ENCODE measurements around the gene ZMYND11. TPM values are rescaled to one million over a fixed set of nuclear protein-coding genes. Genes with fewer than 3 reads are reported as not detected.
"Not testable (repeated sequence)": the region's sequence is repeated elsewhere in the genome, so short reads cannot be mapped to it uniquely, and the experiment has no call there.

Gene ZMYND11
- polyA plus RNA-seq, 1 donor: 119 TPM

DNA sequence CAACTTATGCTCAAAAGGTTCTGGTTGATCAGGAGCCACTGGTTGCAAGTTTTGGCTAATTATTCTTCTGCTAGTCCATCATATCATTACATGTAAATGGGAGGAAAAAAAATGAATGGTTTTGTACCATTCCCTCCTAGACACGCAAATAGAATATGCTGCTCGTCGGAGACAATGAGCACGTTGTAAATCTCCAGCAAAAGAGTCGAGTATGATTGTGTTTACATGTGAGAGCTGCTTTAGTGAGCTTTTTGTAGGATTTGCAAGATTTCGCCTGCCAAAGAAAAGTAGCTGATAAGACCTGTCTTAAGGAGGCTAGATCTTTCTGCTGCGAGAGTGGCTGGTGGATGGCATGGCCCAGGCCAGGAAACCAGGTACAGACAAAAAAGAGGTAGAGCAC lies 109.0 kb downstream of the ZMYND11 start:
- DNase-seq: no peak

DNA sequence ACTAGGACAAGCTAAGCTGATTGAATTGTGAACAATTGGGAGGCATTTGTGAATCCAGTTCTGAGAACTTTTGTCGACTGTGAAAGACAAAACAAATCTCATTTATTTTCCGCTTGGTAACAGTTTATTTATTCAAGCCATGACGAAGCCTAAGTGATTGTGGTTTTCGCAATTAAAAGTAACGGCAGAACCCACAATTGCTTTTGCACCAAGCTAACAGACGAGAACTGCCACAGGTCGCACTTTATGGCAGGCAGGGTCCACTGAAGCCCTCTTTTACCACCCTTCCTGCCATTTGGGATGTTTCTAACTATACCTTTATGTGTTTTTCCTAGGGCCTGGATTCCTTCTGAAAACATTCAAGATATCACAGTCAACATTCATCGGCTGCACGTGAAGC lies 111.2 kb downstream of the ZMYND11 start:
- DNase-seq: no peak

DNA sequence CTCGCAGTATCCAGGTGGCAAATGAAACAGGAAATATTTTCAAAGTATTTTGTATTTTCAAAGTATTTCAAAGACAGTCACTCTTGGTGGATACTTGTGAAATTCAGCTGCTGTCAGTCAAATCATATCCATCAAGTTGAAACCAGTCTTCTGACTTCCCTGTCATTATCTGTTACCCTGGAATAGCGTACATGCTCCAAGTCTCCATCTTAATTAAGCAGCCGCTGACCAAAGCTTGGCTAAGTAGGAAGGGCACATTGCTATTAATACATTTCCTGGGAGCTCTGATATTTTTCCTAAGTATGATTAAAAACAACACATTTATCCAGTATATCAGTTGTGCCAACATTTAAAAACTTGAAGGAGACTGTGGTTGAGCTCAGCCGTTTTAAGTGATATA lies 112.2 kb downstream of the ZMYND11 start:
- no peak for DNase-seq

DNA sequence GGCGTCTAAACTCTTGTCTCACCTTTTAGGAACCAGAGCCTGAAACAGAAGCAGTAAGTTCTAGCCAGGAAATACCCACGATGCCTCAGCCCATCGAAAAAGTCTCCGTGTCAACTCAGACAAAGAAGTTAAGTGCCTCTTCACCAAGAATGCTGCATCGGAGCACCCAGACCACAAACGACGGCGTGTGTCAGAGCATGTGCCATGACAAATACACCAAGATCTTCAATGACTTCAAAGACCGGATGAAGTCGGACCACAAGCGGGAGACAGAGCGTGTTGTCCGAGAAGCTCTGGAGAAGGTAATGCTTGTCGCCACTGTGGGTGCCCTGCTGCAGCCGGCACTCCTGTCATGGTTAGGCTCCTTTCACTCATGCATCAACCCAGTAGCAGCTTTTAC lies 113.1 kb downstream of the ZMYND11 start:
- DNase-seq: no peak

DNA sequence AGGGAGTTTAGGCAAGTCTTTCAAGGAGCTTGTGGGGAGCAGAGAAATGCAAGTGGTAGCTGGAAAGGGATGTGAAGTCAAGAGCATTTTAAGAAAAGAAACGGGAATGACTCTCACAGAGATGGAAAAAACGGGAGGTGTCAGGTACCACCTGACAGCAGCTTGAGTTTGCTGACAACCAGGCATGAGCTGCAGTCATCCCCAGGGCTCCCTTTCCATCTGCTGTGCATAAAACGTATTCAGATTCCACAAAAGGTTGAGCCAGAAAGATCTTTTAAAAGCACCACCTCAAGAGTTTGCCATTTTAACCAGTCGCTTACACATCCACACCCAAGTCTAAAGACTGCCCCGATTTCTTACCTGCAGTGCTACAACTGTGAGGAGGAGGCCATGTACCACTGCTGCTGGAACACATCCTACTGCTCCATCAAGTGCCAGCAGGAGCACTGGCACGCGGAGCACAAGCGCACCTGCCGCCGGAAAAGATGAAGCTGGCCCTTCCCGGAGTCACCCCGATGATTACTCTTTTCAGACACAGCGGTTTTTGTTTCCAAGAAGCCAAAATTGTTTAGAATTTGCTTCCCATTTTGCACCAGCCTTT lies 116.8 kb downstream of the ZMYND11 start:
- DNase-seq: no peak

DNA sequence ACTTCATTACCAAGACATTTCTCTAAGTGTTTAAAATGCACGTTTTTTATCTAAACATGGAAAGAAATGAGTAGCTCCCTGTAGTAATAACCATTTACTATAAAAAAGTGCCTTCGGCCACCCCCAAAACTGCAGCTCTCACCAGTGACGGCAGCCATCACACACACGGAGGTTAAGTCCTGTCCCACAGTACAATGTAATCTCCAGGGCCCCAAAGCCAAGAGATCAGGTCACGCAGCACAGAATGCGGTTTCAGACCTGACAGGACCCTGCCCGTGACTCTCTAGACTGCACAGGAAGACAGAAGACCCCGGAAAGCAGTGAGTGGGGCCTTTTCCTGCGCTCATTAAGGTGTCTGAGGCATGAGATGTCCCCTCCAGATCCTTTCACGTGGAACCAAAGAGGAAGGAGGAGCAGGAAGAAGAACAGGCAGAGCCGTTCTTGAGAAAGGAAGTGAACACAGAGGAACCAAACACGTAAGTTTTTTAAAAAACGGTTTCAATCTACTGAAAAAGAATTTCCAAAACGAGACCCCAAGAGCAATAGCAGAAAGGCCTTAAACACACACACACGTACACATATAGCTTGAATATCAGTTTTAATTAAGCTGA lies 125.7 kb downstream of the ZMYND11 start:
- no peak for DNase-seq

DNA sequence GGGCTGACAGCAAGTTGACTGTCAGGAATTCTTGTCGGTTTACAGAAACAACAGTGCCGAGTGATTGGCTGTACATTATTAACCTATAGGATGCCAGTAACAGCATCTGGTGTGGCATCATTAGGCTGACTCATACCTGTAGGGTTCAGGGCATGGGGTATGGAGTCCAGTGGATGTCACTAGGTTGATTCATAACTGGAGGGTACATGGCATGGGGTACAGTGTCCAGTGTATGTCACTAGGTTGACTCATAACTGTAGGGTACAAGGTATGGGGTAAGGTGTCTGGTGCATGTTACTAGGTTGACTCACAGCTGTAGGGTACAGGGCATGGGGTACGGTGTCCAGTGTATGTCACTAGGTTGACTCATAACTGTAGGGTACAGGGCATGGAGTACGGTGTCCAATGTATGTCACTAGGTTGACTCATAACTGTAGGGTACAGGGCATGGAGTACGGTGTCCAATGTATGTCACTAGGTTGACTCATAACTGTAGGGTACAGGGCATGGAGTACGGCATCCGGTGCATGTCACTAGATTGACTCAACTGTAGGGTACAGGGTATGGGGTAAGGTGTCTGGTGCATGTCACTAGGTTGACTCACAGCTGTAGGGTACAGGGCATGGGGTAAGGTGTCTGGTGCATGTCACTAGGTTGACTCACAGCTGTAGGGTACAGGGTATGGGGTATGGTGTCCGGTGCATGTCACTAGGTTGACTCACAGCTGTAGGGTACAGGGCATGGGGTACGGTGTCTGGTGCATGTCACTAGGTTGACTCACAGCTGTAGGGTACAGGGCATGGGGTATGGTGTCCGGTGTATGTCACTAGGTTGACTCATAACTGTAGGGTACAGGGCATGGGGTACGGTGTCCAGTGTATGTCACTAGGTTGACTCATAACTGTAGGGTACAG lies 129.2 kb downstream of the ZMYND11 start:
- DNase-seq: not testable (repeated sequence)

DNA sequence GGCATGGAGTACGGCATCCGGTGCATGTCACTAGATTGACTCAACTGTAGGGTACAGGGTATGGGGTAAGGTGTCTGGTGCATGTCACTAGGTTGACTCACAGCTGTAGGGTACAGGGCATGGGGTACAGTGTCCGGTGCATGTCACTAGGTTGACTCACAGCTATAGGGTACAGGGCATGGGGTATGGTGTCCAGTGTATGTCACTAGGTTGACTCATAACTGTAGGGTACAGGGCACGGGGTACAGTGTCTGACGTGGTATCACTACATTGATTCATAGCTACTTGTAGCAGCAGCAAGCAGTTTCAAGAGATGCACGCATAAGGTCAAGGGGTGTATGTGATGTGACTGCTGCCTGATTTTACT lies 129.8 kb downstream of the ZMYND11 start:
- DNase-seq: not testable (repeated sequence)

DNA sequence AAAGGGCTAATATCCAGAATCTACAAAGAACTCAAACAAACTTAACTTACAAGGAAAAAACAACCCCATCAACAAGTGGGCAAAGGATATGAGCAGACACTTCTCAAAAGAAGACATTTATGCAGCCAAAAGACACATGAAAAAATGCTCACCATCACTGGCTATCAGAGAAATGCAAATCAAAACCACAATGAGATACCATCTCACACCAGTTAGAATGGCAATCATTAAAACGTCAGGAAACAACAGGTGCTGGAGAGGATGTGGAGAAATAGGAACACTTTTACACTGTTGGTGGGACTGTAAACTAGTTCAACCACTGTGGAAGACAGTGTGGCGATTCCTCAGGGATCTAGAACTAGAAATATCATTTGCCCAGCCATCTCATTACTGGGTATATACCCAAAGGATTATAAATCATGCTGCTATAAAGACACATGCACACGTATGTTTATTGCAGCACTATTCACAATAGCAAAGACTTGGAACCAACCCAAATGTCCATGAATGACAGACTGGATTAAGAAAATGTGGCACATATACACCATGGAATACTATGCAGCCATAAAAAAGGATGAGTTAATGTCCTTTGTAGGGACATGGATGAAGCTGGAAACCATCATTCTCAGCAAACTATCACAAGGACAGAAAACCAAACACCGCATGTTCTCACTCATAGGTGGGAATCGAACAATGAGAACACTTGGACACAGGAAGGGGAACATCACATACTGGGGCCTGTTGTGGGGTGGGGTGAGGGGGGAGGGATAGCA lies 130.7 kb downstream of the ZMYND11 start:
- DNase-seq: not testable (repeated sequence)

DNA sequence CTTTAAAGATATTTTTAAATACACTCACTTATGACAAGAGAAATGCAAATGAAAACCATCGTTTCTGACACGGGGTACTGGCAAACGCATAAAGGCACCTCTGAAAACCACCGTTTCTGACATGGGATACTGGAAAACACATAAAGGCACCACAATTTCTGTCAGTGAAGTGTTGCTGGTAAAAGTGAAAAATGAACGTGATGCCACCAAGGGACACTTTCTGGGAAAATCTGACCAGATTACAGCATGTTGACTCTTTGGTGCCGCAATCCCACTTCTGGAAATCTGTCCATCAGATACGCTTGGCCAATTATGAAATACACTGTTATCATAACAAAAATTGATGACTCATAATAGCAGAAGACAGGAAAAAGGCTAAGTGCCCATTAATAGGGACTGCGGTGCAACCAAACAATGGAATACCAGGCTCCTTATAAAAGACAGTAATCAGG lies 131.7 kb downstream of the ZMYND11 start:
- DNase-seq: no peak

DNA sequence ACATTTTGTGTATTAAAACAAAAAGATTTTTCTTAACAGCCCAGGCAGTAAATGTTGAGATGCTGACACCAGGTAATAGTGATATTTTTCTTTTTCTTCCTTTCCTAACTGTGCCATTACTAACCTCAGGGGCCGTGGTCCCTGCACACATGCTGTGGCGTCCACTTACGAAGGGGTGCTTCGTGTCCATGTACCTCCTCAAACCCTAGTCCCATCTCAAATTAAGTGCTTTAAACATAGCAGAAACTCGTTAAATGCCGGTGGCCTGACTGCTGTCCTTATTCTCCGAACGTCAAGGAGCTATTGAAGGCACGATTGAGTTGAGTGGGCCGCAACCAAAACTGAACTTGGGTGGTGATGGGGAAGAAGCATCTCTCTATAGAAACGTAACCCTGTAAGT lies 132.4 kb downstream of the ZMYND11 start:
- DNase-seq: no peak

DNA sequence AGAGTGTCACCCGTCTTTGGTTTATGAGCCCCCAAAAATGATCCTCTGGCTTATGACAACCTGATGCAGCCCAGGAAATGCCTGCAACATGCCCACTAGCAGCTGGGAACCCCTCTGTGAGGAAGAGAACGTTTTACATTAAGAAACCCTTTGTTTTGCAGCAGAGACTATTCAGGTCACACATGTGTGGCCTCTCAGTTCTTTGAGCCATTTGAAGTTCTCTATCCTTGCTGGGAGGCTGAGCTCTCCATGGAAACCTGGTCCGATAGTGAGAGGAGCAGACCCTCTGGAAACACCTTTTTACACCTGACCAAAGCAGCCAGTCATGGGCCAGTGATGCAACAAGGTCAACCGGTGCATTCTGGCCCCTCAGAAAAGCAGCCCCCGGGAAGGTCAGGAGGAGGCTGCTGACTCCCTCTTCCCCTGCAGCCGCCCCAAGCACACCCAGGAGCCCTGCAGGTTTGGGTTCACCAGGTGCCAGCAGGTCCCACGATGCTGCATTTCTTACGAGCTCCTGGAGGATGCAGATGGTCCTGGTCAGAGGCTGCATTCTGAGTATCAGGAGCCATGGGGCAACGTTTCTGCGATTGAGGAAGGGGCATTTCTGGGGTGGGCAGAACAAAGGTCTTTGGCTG lies 134.3 kb downstream of the ZMYND11 start:
- no peak for DNase-seq

DNA sequence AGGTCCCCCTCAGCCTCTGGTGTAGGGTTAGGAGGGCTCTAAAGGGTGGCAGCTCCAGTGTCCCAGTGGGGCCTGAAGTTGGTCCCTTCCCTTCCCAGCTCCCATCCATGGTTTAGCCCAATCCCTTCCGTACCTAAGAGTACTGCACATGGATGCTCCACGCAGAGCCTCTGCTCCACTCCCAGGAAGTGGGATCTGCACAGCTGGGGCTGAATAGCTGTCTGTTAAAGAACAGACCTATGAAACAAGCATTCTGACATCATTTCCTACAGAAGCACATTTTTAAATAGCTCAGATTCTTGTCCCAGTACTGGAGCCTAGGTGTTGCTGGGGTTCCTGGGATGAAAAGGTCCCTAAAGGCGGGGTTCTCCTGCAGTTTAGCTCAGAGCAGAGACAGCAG lies 135.9 kb downstream of the ZMYND11 start:
- no peak for DNase-seq

DNA sequence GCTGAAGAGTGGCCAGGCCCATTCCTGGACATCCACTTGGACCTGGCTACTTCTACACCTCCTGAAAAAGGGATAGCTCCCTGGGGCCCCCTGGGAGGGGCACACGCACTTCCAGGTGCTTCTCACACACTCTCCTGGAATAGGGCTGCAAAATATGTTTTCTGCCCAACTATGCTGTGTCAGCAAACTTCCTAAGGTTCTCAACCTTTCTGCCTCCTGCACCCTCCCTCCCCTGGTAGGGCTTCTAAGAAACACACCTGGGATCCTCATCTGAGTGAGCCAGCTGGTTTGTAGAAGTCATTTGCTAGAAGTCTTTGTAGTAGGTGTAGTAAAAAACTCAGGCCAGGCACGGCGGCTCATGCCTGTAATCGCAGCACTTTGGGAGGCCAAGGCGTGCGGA lies 136.5 kb downstream of the ZMYND11 start:
- DNase-seq: no peak

DNA sequence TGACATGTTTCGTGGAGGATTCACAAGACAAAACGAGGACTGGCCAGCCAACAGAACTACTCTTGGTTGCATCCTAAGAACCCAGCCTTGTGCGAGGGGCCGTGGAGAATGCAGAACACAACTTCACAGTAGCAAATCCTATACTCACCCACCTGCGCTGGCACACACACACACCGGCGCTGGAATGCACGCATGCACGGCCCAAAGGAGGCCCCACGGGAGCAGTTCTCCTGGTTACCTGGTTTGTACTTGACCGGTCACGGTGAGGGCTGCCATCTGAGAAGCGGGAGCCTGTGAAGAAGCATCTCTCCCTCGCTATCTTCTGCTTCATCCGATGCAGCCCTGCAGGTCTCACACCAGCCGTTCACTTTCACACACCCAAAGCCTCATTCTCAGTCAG lies 137.8 kb downstream of the ZMYND11 start:
- no peak for DNase-seq

DNA sequence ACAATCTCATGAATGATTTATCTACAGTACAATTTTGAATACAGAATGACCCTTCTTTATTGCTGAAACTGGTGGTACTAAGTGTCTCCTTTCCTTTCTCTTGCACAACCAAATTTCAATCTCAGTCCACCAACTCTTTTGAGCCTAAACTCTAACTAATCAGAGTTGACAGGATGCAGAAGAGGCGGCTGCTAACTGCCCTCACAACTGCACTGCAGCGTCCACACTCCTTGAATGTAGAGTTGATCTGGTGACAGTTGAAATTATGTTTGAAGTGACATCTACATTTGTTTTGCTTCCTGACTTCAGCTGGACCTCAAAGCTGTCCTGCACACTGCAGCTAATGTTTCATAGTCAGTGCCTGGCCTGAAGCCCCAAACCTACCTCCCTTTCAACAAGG lies 139.6 kb downstream of the ZMYND11 start:
- DNase-seq: no peak

DNA sequence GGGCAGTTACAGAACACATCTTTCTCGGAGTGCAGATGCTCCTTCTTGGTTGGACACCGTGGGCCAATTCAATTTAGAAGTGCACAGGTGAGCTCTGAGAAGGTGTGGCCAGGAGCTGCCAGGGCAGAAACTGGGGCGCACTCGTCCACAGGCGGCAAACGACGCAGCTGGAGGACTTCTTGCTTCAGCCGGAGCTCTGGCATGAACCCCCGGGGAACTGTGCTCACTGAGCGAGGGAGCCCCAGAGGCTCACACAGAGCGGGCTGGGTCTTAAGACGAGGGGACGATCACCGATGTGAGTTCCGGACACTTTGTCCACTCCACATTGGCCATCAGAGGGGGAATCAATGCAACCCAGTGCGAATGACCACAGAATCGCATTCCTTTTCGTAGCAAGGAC lies 140.4 kb downstream of the ZMYND11 start:
- DNase-seq: no peak

DNA sequence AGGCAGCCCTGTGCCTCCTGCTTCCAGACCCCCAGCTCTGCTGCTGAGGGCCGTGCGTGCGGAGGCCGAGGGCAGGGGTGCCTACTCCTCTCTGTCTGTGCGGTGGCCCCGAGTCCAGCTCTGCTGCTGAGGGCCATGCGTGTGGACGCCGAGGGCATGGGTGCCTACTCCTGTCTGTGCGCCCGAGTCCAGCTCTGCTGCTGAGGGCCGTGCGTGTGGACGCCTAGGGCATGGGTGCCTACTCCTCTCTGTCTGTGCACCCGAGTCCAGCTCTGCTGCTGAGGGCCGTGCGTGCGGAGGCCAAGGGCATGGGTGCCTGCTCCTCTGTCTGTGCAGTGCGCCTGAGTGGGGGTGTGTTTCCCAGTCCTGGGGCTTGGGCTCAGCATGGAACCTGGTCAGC lies 142.7 kb downstream of the ZMYND11 start:
- DNase-seq: no peak

DNA sequence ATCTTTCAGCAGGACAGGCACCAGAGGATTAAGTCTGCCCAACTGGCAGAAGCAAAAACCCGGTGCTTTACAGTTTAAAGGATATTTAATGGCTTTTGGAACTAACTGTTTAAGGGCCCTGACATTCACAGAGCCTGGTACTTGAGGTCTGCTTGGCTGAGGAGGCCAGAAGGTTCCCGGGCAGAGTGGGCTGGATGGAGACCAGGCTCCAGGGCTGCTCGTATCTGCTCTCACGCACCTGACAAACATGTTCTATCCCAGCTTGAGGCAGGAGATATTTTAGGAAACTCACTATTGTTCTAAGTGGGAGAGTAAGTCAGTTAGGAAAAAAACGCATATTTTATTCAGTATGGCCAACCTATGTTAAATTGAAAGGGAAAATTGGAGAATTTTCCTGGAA lies 143.5 kb downstream of the ZMYND11 start:
- DNase-seq: no peak

DNA sequence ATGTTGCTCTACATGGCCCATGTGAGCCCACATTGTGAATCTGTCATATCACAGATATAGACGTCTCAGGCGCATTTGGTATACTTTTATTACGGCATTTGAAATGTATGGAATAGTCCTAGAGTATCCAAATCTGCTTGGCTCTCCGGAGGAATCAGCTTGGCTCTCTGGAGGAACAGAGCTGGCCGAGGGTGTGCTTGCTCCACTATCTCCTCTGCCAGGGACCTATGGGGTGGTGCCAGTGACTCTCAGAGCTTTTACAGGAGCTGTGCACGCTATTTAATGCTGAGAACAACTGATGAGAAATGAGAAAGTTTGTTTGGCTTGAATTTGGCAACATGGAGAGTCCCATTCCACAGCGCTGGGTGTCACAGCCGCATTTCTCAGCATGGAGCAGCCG lies 144.0 kb downstream of the ZMYND11 start:
- no peak for DNase-seq

DNA sequence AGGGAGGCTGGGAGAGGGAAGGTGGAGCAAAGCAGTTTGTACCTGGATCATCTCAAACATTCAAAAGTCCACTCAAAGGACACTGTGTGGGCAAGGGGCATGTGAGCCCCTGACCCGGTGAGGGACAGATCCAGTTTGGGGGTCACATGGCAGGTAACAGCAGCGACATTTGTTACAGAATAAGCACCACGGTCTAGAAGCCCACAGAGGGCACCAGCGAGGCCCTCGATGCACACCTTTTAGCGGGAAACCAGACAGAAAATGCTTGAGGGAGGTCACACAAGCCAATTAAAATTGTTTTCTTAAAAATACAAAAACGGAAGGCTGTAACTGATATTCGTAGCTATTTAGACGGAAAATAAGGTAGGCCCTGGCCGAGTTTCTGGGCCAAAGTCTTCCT lies 144.4 kb downstream of the ZMYND11 start:
- DNase-seq: no peak
